Upper lobe of right lung (tissue), 1 donor: Measurements from ENCODE around the gene EHD4. TPM values are rescaled to one million over a fixed set of nuclear protein-coding genes. Genes with fewer than 3 reads are reported as not detected.

Source experiments
- ATAC-seq: fragments of 200-7000 bp; cut with Tn5 transposase; one replicate; pipeline ENCODE4 v1.9.1; 2020; ENCODE audit warnings: mild to moderate bottlenecking, moderate library complexity
- DNase-seq: peaks from one replicate; pipeline ENCODE4 v3.0.0-alpha.2; 2020
- H3K27ac ChIP-seq: fragments of 200-600 bp; one replicate; pipeline ENCODE4 v1.8.0; 2022
- H3K27me3 ChIP-seq: fragments of 200-600 bp; one replicate; pipeline ENCODE4 v1.8.0; 2022; ENCODE audit warnings: mild to moderate bottlenecking
- H3K36me3 ChIP-seq: fragments of 200-600 bp; one replicate; pipeline ENCODE4 v1.8.0; 2022
- H3K4me1 ChIP-seq: fragments of 200-600 bp; one replicate; pipeline ENCODE4 v1.8.0; 2022
- H3K4me3 ChIP-seq: fragments of 200-600 bp; one replicate; pipeline ENCODE4 v1.8.0; 2022; ENCODE audit warnings: mild to moderate bottlenecking
- H3K9me3 ChIP-seq: fragments of 200-600 bp; one replicate; pipeline ENCODE4 v1.8.0; 2022
- CTCF ChIP-seq: fragments of 200-600 bp; IDR thresholded peaks from one replicate; pipeline ENCODE4 v1.8.0; 2022; ENCODE audit warnings: antibody characterized with exemption
- intact Hi-C: fragments of 100-400 bp; cut with DNase I; formaldehyde crosslinking; loops from one replicate; pipeline ENCODE4 v1.11.0; 2022
- total RNA-seq: library from RNA; stranded (reverse); fragmentation: NEBNext Ultra II Directional; extraction: Animal tissue kit (Norgen Biotek cat#: 25700); gene quantifications from one replicate; pipeline ENCODE4 v1.2.1, GENCODE V29; 2021
- donor health status: DM: no; HTN: yes; CAD: no; lungs with severe emphysema.

The EHD4 gene
- total RNA-seq, 1 donor from 2014 or later, result 39.5 TPM

- DNase-seq (peak; percentile 45), ATAC-seq (no peak)
- Histone ChIP-seq H3K4me3 (no peak overlapping the region), H3K4me1 (peaks cover 87% of the 10 kb centered on the region), H3K27ac (no peak overlapping the region), H3K27me3 (no peaks in the 10 kb centered on the region), H3K36me3 (no peaks in the 10 kb centered on the region), H3K9me3 (no peaks in the 10 kb centered on the region)
- intact Hi-C loops, result no loop called here
- TF ChIP-seq CTCF, result no peak
Observed at GRCh38 chr15:41932101-41932500, 40.3 kb downstream of the EHD4 start.

- peaks cover 88% of the 10 kb centered on the region for H3K4me1 ChIP-seq
- intact Hi-C loops, result no loop called here
- no peaks in the 10 kb centered on the region for H3K9me3 ChIP-seq
- no peak overlapping the region for H3K4me3 ChIP-seq
- no peaks in the 10 kb centered on the region for H3K36me3 ChIP-seq
- DNase-seq, result no peak
- ATAC-seq, result no peak
- peak overlapping the region; percentile 65 for H3K27ac ChIP-seq
- no peak for TF ChIP-seq CTCF
- H3K27me3 ChIP-seq, result no peaks in the 10 kb centered on the region
Observed at GRCh38 chr15:41930867-41931222, 41.5 kb downstream of the EHD4 start.

DNA sequence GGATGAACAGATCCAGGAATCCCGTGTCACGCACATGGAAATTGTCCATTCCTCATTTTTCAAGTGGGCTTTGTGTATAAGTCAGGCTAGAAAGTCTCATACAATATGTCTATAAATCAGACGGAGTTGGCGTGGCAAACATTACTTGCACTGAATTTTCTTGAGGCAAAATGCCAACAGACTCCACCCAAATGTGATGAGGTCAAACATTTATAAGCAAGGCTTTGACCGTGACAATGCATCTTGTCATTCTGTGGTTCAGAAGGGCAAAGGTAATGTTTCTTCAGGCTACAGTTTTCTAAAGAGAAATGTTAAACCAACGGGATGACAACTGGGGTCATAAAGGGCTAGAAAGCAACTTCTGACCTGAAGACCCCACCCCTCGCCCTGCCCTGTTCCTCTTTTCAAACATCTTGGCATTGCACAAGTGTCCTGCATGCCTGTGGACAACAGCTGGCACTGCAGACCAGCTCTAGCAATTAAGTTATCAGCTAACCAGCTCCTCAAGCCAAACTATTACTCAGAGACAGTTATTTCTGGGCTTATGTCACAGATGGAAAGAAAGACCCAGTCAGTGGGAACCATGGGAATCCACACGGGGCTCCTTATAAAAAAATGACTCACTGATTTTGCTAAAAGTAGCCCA, 42.0 kb downstream of the EHD4 start:
- Histone ChIP-seq H3K4me3 (no peak overlapping the region), H3K36me3 (no peaks in the 10 kb centered on the region), H3K9me3 (no peaks in the 10 kb centered on the region), H3K27ac (peak overlapping the region; percentile 65), H3K27me3 (no peaks in the 10 kb centered on the region), H3K4me1 (peaks cover 87% of the 10 kb centered on the region)
- ATAC-seq (peak; percentile 61), DNase-seq (peak; percentile 63)
- intact Hi-C loops, result no loop called here
- TF ChIP-seq CTCF, result peak; percentile 28

DNA sequence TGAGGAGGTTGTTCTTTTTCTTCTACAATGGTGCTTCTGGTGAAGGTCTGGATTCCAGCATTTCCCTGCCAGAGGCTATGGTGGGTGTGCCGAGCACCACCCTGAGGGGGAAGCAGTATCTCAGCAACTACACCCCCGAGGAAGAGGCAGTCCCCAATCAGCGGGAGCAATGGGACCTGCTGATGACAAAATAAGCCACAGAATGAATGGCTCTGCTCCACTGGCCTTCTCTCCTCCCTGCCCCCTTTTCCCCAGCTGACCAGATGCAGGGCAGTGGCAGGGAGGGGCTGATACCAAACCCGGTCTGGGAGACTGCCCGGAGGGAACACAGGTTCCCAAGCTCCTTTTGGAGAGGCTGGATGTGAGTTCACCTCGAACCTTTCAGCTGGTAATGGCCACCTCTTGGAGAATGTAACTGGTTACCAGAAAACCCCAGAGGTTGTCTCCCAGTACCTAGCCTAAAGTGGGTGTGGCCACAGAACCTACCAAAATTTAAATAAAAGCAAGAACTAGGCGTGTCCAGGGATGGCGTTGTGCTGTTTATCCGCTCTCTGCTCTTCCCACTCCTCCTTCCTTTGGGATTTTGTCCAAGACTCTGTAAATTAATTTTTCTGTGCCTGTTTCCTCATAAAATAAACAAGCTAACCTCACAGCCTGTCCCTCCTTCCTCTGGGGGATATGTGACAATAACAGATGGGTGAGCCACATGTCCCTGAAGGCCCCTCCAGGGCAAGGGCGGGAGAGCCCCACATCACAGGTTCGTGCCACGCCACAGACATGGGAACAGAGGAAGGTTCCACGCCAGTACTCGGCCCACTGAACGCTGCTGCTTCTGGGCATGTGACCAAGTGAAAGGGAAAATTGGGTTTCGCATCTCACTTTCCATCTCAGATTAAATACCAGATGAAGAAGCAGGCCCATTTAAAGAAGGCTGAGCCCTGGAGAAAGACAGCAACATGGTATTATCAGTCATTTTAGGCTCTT, 43.4 kb downstream of the EHD4 start:
- peak; percentile 73 for DNase-seq
- ATAC-seq, result peak; percentile 65
- no peaks in the 10 kb centered on the region for H3K9me3 ChIP-seq

GRCh38 chr15:41928100-41928499, 44.3 kb downstream of the EHD4 start:
- Histone ChIP-seq H3K27me3 (no peaks in the 10 kb centered on the region), H3K4me3 (no peak overlapping the region), H3K27ac (peak overlapping the region; percentile 65), H3K4me1 (peaks cover 74% of the 10 kb centered on the region), H3K9me3 (no peaks in the 10 kb centered on the region), H3K36me3 (peaks cover 15% of the 10 kb centered on the region)
- intact Hi-C loops, result no loop called here
- DNase-seq, result peak; percentile 30
- no peak for TF ChIP-seq CTCF
- peak; percentile 55 for ATAC-seq

More for the DNA sequence above, 43.4 kb downstream of the EHD4 start:
- H3K27me3 ChIP-seq, result no peaks in the 10 kb centered on the region
- peaks cover 13% of the 10 kb centered on the region for H3K36me3 ChIP-seq
- intact Hi-C loops, result no loop called here
- peak overlapping the region; percentile 65 for H3K27ac ChIP-seq
- TF ChIP-seq CTCF, result no peak
- H3K4me3 ChIP-seq, result no peak overlapping the region
- H3K4me1 ChIP-seq, result peaks cover 79% of the 10 kb centered on the region
